Lower leg skin (tissue), 4 donors: ENCODE results near the gene LRP1. TPM values are rescaled to one million over a fixed set of nuclear protein-coding genes. Genes with fewer than 3 reads are reported as not detected.

Experiments
- DNase-seq, 2 donors: peaks; one replicate each; pipeline ENCODE4 v3.0.0-alpha.2; 2019; ENCODE audit warnings: low spot score in 2 of 2
- H3K4me3 ChIP-seq: fragments of 200-600 bp; sonication (generic); 2 replicates; pipeline ENCODE4 v1.5.1; 2017; ENCODE audit warnings: mild to moderate bottlenecking, low read depth; ENCODE audit not compliant: poor library complexity, severe bottlenecking
- CTCF ChIP-seq, 3 donors: fragments of 450-650 bp; IDR thresholded peaks; one replicate each; pipeline ENCODE4 v1.5.1; 2016; ENCODE audit warnings: antibody characterized with exemption in 3 of 3, mild to moderate bottlenecking in 3 of 3, moderate library complexity in 2 of 3
- POLR2A ChIP-seq, 2 donors: fragments of 450-650 bp; IDR thresholded peaks; one replicate each; pipeline ENCODE4 v1.6.1; 2016 to 2017; ENCODE audit warnings: antibody characterized with exemption in 2 of 2, mild to moderate bottlenecking in 1 of 2, moderate library complexity in 1 of 2
- WGBS, 2 donors: methylation state at CpG; one replicate each; pipeline ENCODE4 v1.1.5; 2018; 5-methylcytosine and 5-hydroxymethylcytosine counted together
- intact Hi-C: fragments of 100-400 bp; cut with DNase I; formaldehyde crosslinking; loops from one replicate; pipeline ENCODE4 v1.15.0; 2023; ENCODE audit warnings: low total_unique reads
- total RNA-seq, 4 donors: library from RNA; depleted of rRNA; stranded (reverse); fragments of >200 nt; gene quantifications; one replicate each; pipeline ENCODE4 v1.1.0, GENCODE V29; 2016

The LRP1 gene
- total RNA-seq, 4 donors from 2014 or later, result 93.4 to 156 (median 101) TPM

- H3K4me3 ChIP-seq, result no peak overlapping the region
- DNase-seq, result no peak
- intact Hi-C loops, result loop anchor here (2.0 kb wide), 1 partner anchor 59 kb away; no protein-coding TSS in a partner anchor
- no peak for TF ChIP-seq CTCF (IDR thresholded peaks at IDR 0.05)
- no peak for TF ChIP-seq POLR2A (IDR thresholded peaks at IDR 0.05)
- 36 to 41% methylated on average over 2 of the region's 2 CpGs for WGBS, 2 donors
Measured at GRCh38 chr12:57123813-57124212, 4.5 kb upstream of the LRP1 start.

- intact Hi-C loops, result no loop called here
- H3K4me3 ChIP-seq, result no peak overlapping the region
- 14 to 15% methylated on average over 10 of the region's 10 CpGs for WGBS, 2 donors
- TF ChIP-seq CTCF (IDR thresholded peaks at IDR 0.05) (peak in 1 of 3 donors; percentile 98), POLR2A (IDR thresholded peaks at IDR 0.05) (no peak)
- DNase-seq, result peak; percentile 76 to 94
Measured at GRCh38 chr12:57124261-57124877, 3.9 kb upstream of the LRP1 start.

GRCh38 chr12:57126061-57126460 is 2.2 kb upstream of the LRP1 start:
- H3K4me3 ChIP-seq, result no peak overlapping the region
- 90 to 97% methylated on average over 11 of the region's 11 CpGs for WGBS, 2 donors
- no peak for DNase-seq
- TF ChIP-seq CTCF (IDR thresholded peaks at IDR 0.05), result no peak
- no peak for TF ChIP-seq POLR2A (IDR thresholded peaks at IDR 0.05)
- intact Hi-C loops, result no loop called here

- no peak for DNase-seq
- intact Hi-C loops, result no loop called here
- TF ChIP-seq CTCF (IDR thresholded peaks at IDR 0.05), result no peak
- TF ChIP-seq POLR2A (IDR thresholded peaks at IDR 0.05), result no peak
- no peak overlapping the region for H3K4me3 ChIP-seq
- 23 to 31% methylated on average over 7 of the region's 7 CpGs for WGBS, 2 donors
Measured at GRCh38 chr12:57126561-57126960, 1.7 kb upstream of the LRP1 start.

- TF ChIP-seq CTCF (IDR thresholded peaks at IDR 0.05) (no peak), POLR2A (IDR thresholded peaks at IDR 0.05) (no peak)
- 1 to 4% methylated on average over 26 of the region's 26 CpGs for WGBS, 2 donors
- peak; percentile 70 to 91 for DNase-seq
- intact Hi-C loops, result no loop called here
- peak overlapping the region; percentile 67 for H3K4me3 ChIP-seq
Measured at GRCh38 chr12:57127101-57127725, 1.1 kb upstream of the LRP1 start.
